Activated T-cell treated with anti-CD3 and anti-CD28 coated beads, Interleukin-2, amount 50 U/mL, for 72 hours (primary cell): ENCODE measurements around the gene ACSS2. TPM values are rescaled to one million over a fixed set of nuclear protein-coding genes. Genes with fewer than 3 reads are reported as not detected.
"Not testable (repeated sequence)": the region's sequence is repeated elsewhere in the genome, so short reads cannot be mapped to it uniquely, and the experiment has no call there.

Experiments
- ATAC-seq, 2 donors: fragments of 150-1000 bp; cut with Tn5 transposase; replicated peaks in 1 of 2; 2 replicates each; pipeline ENCODE4 v1.10.0; 2021; ENCODE audit warnings: moderate library complexity in 2 of 2, mild to moderate bottlenecking in 1 of 2
- DNase-seq, 2 donors: peaks; one replicate each; pipeline ENCODE4 v3.0.0; 2021 to 2022; ENCODE audit warnings: mixed read lengths in 1 of 2
- H3K27ac Mint-ChIP-seq: one replicate; pipeline ENCODE4 v1.8.0; 2022; ENCODE audit warnings: mild to moderate bottlenecking, moderate library complexity, mixed read lengths
- H3K27me3 Mint-ChIP-seq: one replicate; pipeline ENCODE4 v1.8.0; 2022; ENCODE audit warnings: low read depth, mixed read lengths
- H3K36me3 Mint-ChIP-seq, 2 donors: one replicate each; pipeline ENCODE4 v1.8.0; 2022; ENCODE audit warnings: mixed read lengths in 2 of 2, mild to moderate bottlenecking in 1 of 2; ENCODE audit not compliant: insufficient read depth in 2 of 2
- H3K4me1 Mint-ChIP-seq: one replicate; pipeline ENCODE4 v1.8.0; 2022; ENCODE audit warnings: low read depth, mixed read lengths
- H3K4me3 Mint-ChIP-seq, 2 donors: one replicate each; pipeline ENCODE4 v1.8.0; 2022; ENCODE audit warnings: mild to moderate bottlenecking in 2 of 2, mixed read lengths in 2 of 2, moderate library complexity in 2 of 2
- H3K9me3 Mint-ChIP-seq, 2 donors: one replicate each; pipeline ENCODE4 v1.8.0; 2022; ENCODE audit warnings: mixed read lengths in 2 of 2
- total RNA-seq, 2 donors: library from RNA; stranded (reverse); gene quantifications; one replicate each; pipeline ENCODE4 v1.2.3, GENCODE V29; 2022

ACSS2 gene
- total RNA-seq, 2 donors from 2014 or later = 61.1 to 78.2 TPM

DNA sequence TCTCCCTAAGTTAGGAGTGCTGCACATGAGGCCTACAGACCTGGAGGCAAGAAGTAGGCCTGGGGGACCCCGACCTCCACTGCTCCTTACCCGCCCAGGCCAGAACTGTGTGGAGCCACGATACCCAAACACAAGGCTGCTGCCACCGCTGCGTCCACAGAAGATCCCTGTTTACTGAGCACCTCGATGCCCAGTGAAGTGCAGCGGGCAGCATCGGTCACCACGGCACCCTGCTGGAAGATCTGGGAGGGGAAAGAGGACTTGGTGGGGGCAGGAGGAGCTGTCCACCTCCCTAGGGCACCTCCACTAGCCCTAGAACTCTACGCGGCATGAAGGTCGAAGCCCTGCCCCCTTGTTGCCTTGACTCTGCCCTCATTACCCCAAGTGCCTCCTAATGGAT is 13.7 kb upstream of the ACSS2 start:
- Mint-ChIP-seq H3K4me1 (no peaks in the 10 kb centered on the region), H3K27ac (no peak overlapping the region), H3K4me3 (no peak overlapping the region), H3K9me3 (no peaks in the 10 kb centered on the region), H3K27me3 (no peaks in the 10 kb centered on the region), H3K36me3 (peaks cover 0 to 2% of the 10 kb centered on the region in 2 donors)
- ATAC-seq (no peak), DNase-seq (no peak)

- Mint-ChIP-seq H3K9me3 (no peaks in the 10 kb centered on the region), H3K4me3 (no peak overlapping the region), H3K27ac (no peak overlapping the region), H3K27me3 (no peaks in the 10 kb centered on the region), H3K36me3 (peaks cover 0 to 2% of the 10 kb centered on the region in 2 donors), H3K4me1 (no peaks in the 10 kb centered on the region)
- no peak for ATAC-seq
- no peak for DNase-seq
Measured at GRCh38 chr20:34863421-34863965, 12.9 kb upstream of the ACSS2 start.

DNA sequence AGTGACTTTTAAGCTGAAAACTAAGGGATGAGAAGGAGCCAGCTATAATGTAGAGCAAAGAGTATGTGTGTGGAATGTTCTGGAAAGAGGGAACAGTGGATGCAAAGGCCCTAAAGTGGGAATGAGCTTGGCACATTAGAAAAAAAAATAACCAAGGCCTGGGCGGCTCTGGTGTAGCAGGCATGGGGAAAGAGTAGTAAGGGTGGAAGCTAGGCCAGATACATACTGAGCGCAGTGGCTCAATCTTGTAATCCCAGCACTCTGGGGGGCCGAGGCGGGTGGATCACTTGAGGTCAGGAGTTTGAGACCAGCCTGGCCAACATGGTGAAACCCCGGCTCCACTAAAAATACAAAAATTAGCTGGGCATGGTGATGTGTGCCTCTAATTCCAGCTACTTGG is 12.2 kb upstream of the ACSS2 start:
- ATAC-seq (no peak), DNase-seq (no peak)
- Mint-ChIP-seq H3K4me1 (peaks cover under 1% of the 10 kb centered on the region), H3K4me3 (no peak overlapping the region), H3K9me3 (no peaks in the 10 kb centered on the region), H3K27ac (no peak overlapping the region), H3K27me3 (no peaks in the 10 kb centered on the region), H3K36me3 (peaks cover 0 to 2% of the 10 kb centered on the region in 2 donors)

DNA sequence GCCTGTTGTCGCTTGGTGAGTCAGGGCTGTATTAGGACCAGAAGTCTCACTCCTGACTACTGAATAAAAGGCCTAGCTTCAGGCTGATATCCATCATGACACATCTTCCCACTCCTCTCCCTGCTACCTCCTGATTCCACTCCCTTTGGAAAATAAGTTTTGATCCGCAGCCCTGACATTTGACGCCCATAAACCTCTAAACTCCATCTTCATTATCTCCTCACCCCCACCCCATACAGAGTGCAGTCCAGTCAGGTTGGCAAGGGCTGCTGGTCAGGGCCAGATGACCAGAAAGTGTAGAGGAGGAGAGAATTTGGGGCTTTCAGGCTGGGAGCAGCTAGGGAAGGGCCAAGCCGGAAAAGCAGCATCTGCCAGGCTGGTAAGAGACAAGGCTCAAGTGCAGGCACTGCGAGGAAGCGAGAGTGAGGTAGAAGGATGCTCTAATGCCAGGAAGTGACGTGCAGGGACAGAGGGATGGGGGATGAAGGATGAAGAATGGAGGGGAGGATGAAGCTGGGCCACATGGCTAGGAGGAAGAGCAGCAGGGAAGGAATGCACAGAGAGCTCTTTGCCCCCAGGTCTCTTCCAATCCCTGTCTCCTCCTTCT is 5.0 kb upstream of the ACSS2 start:
- Mint-ChIP-seq H3K36me3 (no peaks in the 10 kb centered on the region), H3K27ac (no peak overlapping the region), H3K4me3 (peak overlapping the region; percentile 92 to 93), H3K4me1 (peaks cover 54% of the 10 kb centered on the region), H3K9me3 (no peaks in the 10 kb centered on the region), H3K27me3 (peaks cover 7% of the 10 kb centered on the region)
- DNase-seq (no peak), ATAC-seq (no peak)

DNA sequence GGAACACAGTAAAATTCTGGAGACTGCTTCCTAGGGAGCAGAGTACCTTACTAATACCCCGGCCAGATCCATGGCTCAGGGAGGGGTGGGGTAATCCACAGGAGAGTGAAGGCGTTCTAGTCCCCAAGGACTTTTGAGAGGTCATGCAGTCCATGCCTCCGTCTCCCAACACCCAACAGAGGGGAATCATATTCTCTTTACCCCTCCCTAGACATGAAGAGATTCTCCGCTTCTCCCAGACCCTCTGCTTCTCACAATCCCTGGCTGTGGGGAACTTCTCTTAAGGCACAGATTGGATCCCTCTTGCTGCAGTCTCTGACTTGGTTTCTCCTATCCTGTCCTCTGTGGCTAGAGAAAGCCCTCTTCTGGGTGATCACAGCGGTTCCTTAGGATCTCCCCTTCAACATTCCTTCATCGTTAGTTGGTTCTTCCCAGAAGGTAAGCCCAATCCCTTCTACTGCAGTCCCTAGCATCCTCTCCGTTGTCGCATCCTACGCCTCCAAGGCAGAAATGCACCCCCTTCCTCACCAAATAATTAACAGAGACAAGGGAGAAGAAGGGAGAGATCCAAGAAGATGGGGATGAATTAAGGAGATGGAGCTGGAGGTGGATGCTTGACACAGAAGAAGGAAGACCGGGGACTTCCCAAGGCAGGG is 4.3 kb upstream of the ACSS2 start:
- Mint-ChIP-seq H3K4me1 (peaks cover 58% of the 10 kb centered on the region), H3K27ac (peak overlapping the region; percentile 19)

GRCh38 chr20:34872622-34873224 is 3.7 kb upstream of the ACSS2 start, which contains the start of gene GGT7:
Gene GGT7, minus strand, starts transcription at chr20:34872856. Its CDS starts 41 bp downstream, at chr20:34872815.
- Mint-ChIP-seq H3K27ac (peak within 1 kb of the TSS; percentile 66), H3K27me3 (peaks cover 7% of the 10 kb centered on the region), H3K36me3 (peaks cover 0 to 2% of the 10 kb centered on the region in 2 donors), H3K9me3 (no peaks in the 10 kb centered on the region), H3K4me3 (peak within 1 kb of the TSS; percentile 92 to 93), H3K4me1 (peaks cover 61% of the 10 kb centered on the region)
- ATAC-seq = peak; percentile 70 to 75
- DNase-seq = peak; percentile 91 to 94

More for the DNA sequence above, 4.3 kb upstream of the ACSS2 start:
- ATAC-seq = no peak
- no peak for DNase-seq
- Mint-ChIP-seq H3K4me3 (peak overlapping the region; percentile 92 to 93), H3K9me3 (no peaks in the 10 kb centered on the region), H3K27me3 (peaks cover 7% of the 10 kb centered on the region), H3K36me3 (peaks cover 0 to 2% of the 10 kb centered on the region in 2 donors)

- H3K36me3 Mint-ChIP-seq = peaks cover 0 to 2% of the 10 kb centered on the region in 2 donors
- peaks cover 7% of the 10 kb centered on the region for H3K27me3 Mint-ChIP-seq
- peak overlapping the region; percentile 92 to 93 for H3K4me3 Mint-ChIP-seq
- H3K4me1 Mint-ChIP-seq = peaks cover 61% of the 10 kb centered on the region
- no peak for DNase-seq
- no peak for ATAC-seq
- H3K27ac Mint-ChIP-seq = peak overlapping the region; percentile 66
- H3K9me3 Mint-ChIP-seq = no peaks in the 10 kb centered on the region
Measured at GRCh38 chr20:34873583-34874093, 2.8 kb upstream of the ACSS2 start.

GRCh38 chr20:34874094-34874654 is 2.2 kb upstream of the ACSS2 start:
- DNase-seq (peak; percentile 68 to 75), ATAC-seq (peak; percentile 12 to 23)
- Mint-ChIP-seq H3K27ac (no peak overlapping the region), H3K9me3 (no peaks in the 10 kb centered on the region), H3K27me3 (peaks cover 7% of the 10 kb centered on the region), H3K4me3 (peak overlapping the region; percentile 92 to 93), H3K4me1 (peaks cover 61% of the 10 kb centered on the region), H3K36me3 (peaks cover 0 to 2% of the 10 kb centered on the region in 2 donors)

- DNase-seq (peak in 1 of 2 donors; percentile 97), ATAC-seq (peak; percentile 84)
- Mint-ChIP-seq H3K36me3 (peaks cover 0 to 2% of the 10 kb centered on the region in 2 donors), H3K4me3 (peak overlapping the region; percentile 91 to 97), H3K27ac (peak overlapping the region; percentile 34), H3K9me3 (no peaks in the 10 kb centered on the region), H3K27me3 (peaks cover 7% of the 10 kb centered on the region), H3K4me1 (peaks cover 54% of the 10 kb centered on the region)
Measured at GRCh38 chr20:34875642-34876405, 588 bp upstream of the ACSS2 start.

GRCh38 chr20:34880215-34880850 is 3.9 kb downstream of the ACSS2 start:
- H3K27me3 Mint-ChIP-seq = no peaks in the 10 kb centered on the region
- no peak overlapping the region for H3K4me3 Mint-ChIP-seq
- no peak overlapping the region for H3K27ac Mint-ChIP-seq
- peaks cover 3 to 4% of the 10 kb centered on the region in 2 donors for H3K36me3 Mint-ChIP-seq
- no peaks in the 10 kb centered on the region for H3K9me3 Mint-ChIP-seq
- peaks cover 32% of the 10 kb centered on the region for H3K4me1 Mint-ChIP-seq
- DNase-seq (no peak), ATAC-seq (no peak)

DNA sequence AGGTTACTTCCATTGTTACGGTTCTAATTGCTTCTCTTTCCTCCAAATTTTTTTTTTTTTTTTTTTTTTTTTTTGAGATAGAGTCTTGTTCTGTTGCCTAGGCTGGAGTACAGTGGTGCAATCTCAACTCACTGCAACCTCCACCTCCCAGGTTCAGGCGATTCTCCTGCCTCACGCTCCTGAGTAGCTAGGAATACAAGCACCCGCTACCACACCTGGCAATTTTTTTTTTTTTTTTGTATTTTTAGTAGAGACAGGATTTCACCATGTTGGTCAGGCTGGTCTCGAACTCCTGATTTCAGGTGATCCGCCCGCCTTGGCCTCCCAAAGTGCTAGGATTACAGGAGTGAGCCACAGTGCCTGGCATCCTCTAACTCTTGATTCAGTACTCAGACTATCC is 4.6 kb downstream of the ACSS2 start:
- not testable (repeated sequence) for H3K9me3 Mint-ChIP-seq, H3K27me3 Mint-ChIP-seq, H3K4me3 Mint-ChIP-seq, ATAC-seq, H3K36me3 Mint-ChIP-seq, H3K27ac Mint-ChIP-seq, DNase-seq
- H3K4me1 Mint-ChIP-seq = peaks cover 26% of the 10 kb centered on the region

DNA sequence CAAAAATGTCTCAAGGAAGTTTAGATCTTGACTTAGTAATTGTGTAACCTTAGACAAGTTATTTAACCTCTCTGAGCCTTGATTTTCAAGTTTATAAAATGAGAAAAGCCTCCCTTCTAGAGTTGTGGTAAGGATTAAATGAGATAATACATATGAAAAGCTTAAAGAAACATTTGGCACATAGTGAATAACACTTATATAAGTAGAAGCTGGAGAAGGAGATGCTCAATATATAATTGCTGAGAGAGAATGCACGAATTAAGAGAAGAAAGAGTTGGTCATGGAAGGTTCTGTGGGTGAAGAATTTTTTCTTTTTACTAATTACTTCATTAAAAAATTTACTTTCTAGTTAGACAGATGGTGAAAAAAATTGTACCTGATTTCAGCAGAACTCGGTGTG is 5.3 kb downstream of the ACSS2 start:
- H3K27ac Mint-ChIP-seq = peak overlapping the region; percentile 21
- H3K9me3 Mint-ChIP-seq = no peaks in the 10 kb centered on the region
- H3K4me1 Mint-ChIP-seq = peaks cover 25% of the 10 kb centered on the region
- ATAC-seq (no peak), DNase-seq (no peak)
- peaks cover 3 to 4% of the 10 kb centered on the region in 2 donors for H3K36me3 Mint-ChIP-seq
- no peak overlapping the region for H3K4me3 Mint-ChIP-seq
- H3K27me3 Mint-ChIP-seq = no peaks in the 10 kb centered on the region
